ENCODE data around the gene CAPN12. TPM values are rescaled to one million over a fixed set of nuclear protein-coding genes. Genes with fewer than 3 reads are reported as not detected.

Gene CAPN12
- total RNA-seq, 1 experiment from 2014 or later: 14.7 TPM

DNA sequence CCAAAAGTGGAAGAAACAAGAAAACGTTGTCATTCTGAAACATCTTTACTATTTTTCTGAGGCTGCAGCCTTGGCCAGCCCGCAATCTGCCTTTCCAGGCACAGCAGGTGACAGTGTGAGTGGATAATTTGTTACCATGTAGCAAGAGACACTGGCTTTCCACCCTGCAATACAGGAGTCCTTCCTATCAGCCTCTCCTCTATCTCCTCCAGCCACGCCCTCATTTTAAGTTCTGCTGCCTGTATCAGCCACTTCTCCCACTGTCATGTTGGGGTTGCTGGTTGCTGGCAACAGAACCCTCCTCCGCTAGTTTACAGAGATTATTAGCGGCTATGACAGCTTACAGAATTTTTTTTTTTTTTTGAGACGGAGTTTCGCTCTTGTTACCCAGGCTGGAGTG is 36.8 kb upstream of the CAPN12 start:
- no peaks in the 10 kb centered on the region for H3K9me3 Mint-ChIP-seq (ENCODE audit: low read depth, unreplicated experiment)
- DNase-seq: no peak
- CTCF ChIA-PET: interaction anchor here (0.6 kb wide), 1 partner anchor 26 kb away, joined by 4 read pairs; no protein-coding TSS in a partner anchor

DNA sequence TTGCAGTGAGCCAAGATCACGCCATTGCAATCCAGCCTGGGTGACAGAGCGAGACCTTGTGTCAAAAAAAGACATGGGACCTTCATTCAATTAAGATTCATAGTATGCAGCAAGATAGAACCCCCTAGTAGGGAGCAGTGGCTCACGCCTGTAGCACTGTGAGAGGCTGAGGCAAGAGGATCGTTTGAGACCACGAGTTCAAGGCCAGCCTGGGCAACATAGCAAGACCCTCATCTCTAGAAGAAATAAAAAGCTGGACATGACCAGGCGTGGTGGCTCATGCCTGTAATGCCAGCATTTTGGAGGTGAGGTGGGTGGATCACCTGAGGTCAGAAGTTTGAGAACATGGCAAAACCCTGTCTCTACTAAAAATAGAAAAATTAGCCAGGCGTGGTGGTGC is 36.2 kb upstream of the CAPN12 start:
- no peaks in the 10 kb centered on the region for H3K27me3 Mint-ChIP-seq (ENCODE audit: unreplicated experiment)
- TF ChIP-seq, protein P1, sequence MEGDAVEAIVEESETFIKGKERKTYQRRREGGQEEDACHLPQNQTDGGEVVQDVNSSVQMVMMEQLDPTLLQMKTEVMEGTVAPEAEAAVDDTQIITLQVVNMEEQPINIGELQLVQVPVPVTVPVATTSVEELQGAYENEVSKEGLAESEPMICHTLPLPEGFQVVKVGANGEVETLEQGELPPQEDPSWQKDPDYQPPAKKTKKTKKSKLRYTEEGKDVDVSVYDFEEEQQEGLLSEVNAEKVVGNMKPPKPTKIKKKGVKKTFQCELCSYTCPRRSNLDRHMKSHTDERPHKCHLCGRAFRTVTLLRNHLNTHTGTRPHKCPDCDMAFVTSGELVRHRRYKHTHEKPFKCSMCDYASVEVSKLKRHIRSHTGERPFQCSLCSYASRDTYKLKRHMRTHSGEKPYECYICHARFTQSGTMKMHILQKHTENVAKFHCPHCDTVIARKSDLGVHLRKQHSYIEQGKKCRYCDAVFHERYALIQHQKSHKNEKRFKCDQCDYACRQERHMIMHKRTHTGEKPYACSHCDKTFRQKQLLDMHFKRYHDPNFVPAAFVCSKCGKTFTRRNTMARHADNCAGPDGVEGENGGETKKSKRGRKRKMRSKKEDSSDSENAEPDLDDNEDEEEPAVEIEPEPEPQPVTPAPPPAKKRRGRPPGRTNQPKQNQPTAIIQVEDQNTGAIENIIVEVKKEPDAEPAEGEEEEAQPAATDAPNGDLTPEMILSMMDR (IDR thresholded peaks at IDR 0.05; ENCODE audit: unreplicated experiment): no peak
- no peaks in the 10 kb centered on the region for H3K9me3 Mint-ChIP-seq (ENCODE audit: low read depth, unreplicated experiment)
- intact Hi-C loops (cut with micrococcal nuclease; ENCODE audit: unreplicated experiment): no loop called here
- DNase-seq: no peak
- H3K27ac Mint-ChIP-seq (ENCODE audit: unreplicated experiment): no peak overlapping the region
- no TSS peak for BruUV-seq (replicated peaks)
- H3K4me3 Mint-ChIP-seq (ENCODE audit: low read depth, unreplicated experiment): no peak overlapping the region
- no peaks in the 10 kb centered on the region for H3K36me3 Mint-ChIP-seq (ENCODE audit: insufficient read depth, unreplicated experiment)
- peaks cover 13% of the 10 kb centered on the region for H3K4me1 Mint-ChIP-seq (ENCODE audit: low read depth, unreplicated experiment)
- CTCF ChIA-PET: interaction anchor here (0.6 kb wide), 1 partner anchor 27 kb away, joined by 4 read pairs; no protein-coding TSS in a partner anchor

More for the DNA sequence above, 36.8 kb upstream of the CAPN12 start:
- no TSS peak for BruUV-seq (replicated peaks)
- peaks cover 13% of the 10 kb centered on the region for H3K4me1 Mint-ChIP-seq (ENCODE audit: low read depth, unreplicated experiment)
- H3K27ac Mint-ChIP-seq (ENCODE audit: unreplicated experiment): no peak overlapping the region
- H3K27me3 Mint-ChIP-seq (ENCODE audit: unreplicated experiment): no peaks in the 10 kb centered on the region
- no peaks in the 10 kb centered on the region for H3K36me3 Mint-ChIP-seq (ENCODE audit: insufficient read depth, unreplicated experiment)
- TF ChIP-seq, protein P1 (IDR thresholded peaks at IDR 0.05; ENCODE audit: unreplicated experiment): no peak
- intact Hi-C loops (cut with micrococcal nuclease; ENCODE audit: unreplicated experiment): no loop called here
- no peak overlapping the region for H3K4me3 Mint-ChIP-seq (ENCODE audit: low read depth, unreplicated experiment)

DNA sequence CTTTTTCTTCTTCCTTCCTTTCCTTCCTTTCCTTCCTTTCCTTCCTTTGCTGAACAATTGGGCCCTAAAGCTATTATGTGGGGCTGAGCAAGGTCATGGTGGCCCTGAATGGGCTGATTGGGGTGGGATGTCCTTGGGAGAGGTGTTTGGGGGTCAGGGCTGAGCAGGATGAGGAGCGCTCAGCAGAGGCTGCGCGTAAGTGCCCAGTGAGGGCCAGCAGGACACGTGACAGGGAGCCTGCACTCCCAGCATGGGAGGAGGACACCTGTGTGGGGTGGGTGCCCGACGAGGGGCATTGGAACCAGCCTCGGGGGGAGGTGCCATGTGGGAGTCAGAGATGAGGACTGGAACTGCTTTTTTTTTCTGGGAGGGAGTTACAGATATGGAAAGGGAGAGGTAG is 34.5 kb upstream of the CAPN12 start:
- H3K36me3 Mint-ChIP-seq (ENCODE audit: insufficient read depth, unreplicated experiment): no peaks in the 10 kb centered on the region
- no peak for DNase-seq
- CTCF ChIA-PET: no interaction called here
- no TSS peak for BruUV-seq (replicated peaks)
- no peaks in the 10 kb centered on the region for H3K27me3 Mint-ChIP-seq (ENCODE audit: unreplicated experiment)
- intact Hi-C loops (cut with micrococcal nuclease; ENCODE audit: unreplicated experiment): no loop called here
- TF ChIP-seq, protein P1 (IDR thresholded peaks at IDR 0.05; ENCODE audit: unreplicated experiment): no peak
- H3K4me3 Mint-ChIP-seq (ENCODE audit: low read depth, unreplicated experiment): no peak overlapping the region
- H3K9me3 Mint-ChIP-seq (ENCODE audit: low read depth, unreplicated experiment): no peaks in the 10 kb centered on the region
- H3K4me1 Mint-ChIP-seq (ENCODE audit: low read depth, unreplicated experiment): no peaks in the 10 kb centered on the region
- H3K27ac Mint-ChIP-seq (ENCODE audit: unreplicated experiment): no peak overlapping the region

DNA sequence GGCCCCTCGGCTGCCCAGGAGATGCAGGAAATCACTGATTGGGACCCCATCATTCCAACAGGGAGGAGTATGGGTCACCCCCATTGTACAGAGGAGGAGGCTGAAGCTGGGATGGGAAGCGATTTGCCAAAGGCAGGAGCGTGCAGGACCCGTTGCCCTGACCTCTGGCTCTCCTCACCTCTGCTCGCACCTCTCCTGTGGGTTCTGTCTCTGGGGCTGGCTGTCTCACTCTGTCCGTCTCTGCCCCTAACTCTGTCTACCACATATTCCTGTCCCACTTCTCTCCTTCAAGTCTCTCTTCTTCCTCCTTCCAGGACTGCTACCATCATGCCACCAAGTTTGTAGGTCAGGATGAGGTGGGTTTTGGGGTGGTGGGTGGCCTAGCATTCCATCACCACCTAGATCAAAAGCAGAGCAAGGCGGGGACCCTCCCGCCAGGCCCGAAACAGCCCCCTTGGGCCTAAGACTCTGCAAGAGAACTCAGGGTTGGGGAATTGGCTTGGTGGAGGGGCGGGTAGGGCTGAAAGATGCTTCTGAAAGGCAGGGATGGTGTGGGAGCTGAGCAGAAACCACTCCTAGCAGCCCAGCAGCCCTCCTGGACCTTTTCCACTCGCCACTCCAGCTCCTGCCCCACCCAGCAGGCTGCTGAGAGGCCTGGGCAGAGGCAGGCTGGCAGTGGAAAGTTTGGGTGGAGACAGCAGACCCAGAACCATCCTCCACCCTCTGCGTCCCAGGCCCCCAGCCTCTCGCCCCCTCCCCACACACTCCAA is 30.1 kb upstream of the CAPN12 start:
- CTCF ChIA-PET: no interaction called here
- H3K27ac Mint-ChIP-seq (ENCODE audit: unreplicated experiment): no peak overlapping the region

More for the DNA sequence above, 30.1 kb upstream of the CAPN12 start:
- DNase-seq: no peak
- intact Hi-C loops (cut with micrococcal nuclease; ENCODE audit: unreplicated experiment): no loop called here
- Mint-ChIP-seq H3K4me1 (ENCODE audit: low read depth, unreplicated experiment) (no peaks in the 10 kb centered on the region), H3K9me3 (ENCODE audit: low read depth, unreplicated experiment) (no peaks in the 10 kb centered on the region), H3K36me3 (ENCODE audit: insufficient read depth, unreplicated experiment) (no peaks in the 10 kb centered on the region), H3K4me3 (ENCODE audit: low read depth, unreplicated experiment) (no peak overlapping the region), H3K27me3 (ENCODE audit: unreplicated experiment) (no peaks in the 10 kb centered on the region)
- TF ChIP-seq, protein P1 (IDR thresholded peaks at IDR 0.05; ENCODE audit: unreplicated experiment): no peak
- no TSS peak for BruUV-seq (replicated peaks)
